ENCODE measurements around the gene TRABD2B. TPM values are rescaled to one million over a fixed set of nuclear protein-coding genes. Genes with fewer than 3 reads are reported as not detected.

Gene TRABD2B
- total RNA-seq, 4 donors from 2014 or later: 0.35 to 2.5 (median 0.88) TPM

DNA sequence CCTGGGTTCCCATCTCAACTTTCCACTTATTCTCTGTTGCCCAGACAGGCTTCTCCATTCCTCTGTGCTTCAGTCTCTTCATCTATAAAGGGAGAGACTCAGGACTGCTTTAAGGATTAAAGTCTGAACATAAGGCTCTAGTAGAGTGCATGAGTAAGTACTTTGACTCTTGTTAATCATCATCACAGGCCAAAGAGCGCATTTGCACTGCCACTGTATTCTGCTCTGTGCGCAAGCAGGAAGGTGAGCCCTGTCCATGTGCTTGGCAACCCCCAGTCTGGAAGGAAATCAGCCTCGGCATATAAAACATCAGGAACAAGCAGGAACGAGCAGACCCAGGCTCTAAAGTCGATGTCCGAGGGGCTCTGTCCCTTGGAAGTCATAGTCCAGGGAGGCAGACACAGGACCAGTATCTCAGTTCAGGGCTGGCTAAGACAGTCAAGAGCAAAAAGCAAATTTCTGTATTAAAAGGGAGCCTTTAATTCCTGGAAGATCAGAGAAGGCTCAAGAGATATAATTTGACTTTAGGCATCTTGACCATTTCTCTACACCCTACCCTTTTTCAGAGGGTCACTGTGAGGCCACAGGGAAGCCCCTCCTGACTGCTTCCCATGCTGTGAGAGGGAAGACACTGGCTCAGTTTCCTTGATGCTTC, 131.2 kb downstream of the TRABD2B start:
- TF ChIP-seq POLR2A (IDR thresholded peaks at IDR 0.05): peak in 1 of 2 donors; percentile 40
- TF ChIP-seq, protein P1, sequence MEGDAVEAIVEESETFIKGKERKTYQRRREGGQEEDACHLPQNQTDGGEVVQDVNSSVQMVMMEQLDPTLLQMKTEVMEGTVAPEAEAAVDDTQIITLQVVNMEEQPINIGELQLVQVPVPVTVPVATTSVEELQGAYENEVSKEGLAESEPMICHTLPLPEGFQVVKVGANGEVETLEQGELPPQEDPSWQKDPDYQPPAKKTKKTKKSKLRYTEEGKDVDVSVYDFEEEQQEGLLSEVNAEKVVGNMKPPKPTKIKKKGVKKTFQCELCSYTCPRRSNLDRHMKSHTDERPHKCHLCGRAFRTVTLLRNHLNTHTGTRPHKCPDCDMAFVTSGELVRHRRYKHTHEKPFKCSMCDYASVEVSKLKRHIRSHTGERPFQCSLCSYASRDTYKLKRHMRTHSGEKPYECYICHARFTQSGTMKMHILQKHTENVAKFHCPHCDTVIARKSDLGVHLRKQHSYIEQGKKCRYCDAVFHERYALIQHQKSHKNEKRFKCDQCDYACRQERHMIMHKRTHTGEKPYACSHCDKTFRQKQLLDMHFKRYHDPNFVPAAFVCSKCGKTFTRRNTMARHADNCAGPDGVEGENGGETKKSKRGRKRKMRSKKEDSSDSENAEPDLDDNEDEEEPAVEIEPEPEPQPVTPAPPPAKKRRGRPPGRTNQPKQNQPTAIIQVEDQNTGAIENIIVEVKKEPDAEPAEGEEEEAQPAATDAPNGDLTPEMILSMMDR (IDR thresholded peaks at IDR 0.05): no peak
- Histone ChIP-seq H3K4me3 (no peak overlapping the region), H3K27ac (peak overlapping the region in 3 of 4 donors; percentile 48 to 70 (median 61))

GRCh38 chr1:47859092-47859743, 138.0 kb downstream of the TRABD2B start:
- no peak for DNase-seq
- no peaks in the 10 kb centered on the region for H3K27me3 ChIP-seq
- no peaks in the 10 kb centered on the region for H3K36me3 ChIP-seq
- no peak for TF ChIP-seq POLR2A (IDR thresholded peaks at IDR 0.05)
- TF ChIP-seq, protein P1 (IDR thresholded peaks at IDR 0.05): no peak
- no peak overlapping the region for H3K27ac ChIP-seq
- no peaks in the 10 kb centered on the region for H3K4me1 ChIP-seq
- H3K9me3 ChIP-seq: no peaks in the 10 kb centered on the region
- no peak overlapping the region for H3K4me3 ChIP-seq

More for the DNA sequence above, 131.2 kb downstream of the TRABD2B start:
- no peaks in the 10 kb centered on the region for H3K9me3 ChIP-seq
- H3K4me1 ChIP-seq: peaks cover 0 to 26% (median 0%) of the 10 kb centered on the region in 4 donors
- DNase-seq: peak in 2 of 3 donors; percentile 76 to 85
- no peaks in the 10 kb centered on the region for H3K36me3 ChIP-seq
- no peaks in the 10 kb centered on the region for H3K27me3 ChIP-seq

DNA sequence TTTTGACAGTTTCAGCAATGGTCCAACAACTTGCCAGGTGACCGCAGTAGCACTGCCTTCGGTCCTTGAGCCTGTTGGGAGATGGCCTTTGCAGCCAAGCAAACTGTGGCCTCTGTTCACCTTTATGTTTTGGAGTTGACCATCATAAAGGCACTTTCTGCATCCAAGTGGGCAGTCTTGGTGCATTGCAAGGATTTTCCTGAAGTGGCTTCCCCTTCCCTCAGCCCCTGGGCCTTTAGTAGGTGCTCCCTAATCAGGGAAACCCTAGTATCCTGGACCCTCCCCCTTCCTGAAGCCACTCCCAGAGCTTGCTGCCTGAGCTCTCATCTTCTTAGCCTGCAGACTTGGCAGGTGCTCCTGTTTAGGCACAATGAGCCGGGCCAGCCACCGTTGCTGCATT, 140.2 kb downstream of the TRABD2B start:
- no peak for TF ChIP-seq POLR2A (IDR thresholded peaks at IDR 0.05)
- TF ChIP-seq, protein P1 (IDR thresholded peaks at IDR 0.05): no peak
- Histone ChIP-seq H3K27me3 (no peaks in the 10 kb centered on the region), H3K4me3 (no peak overlapping the region), H3K9me3 (no peaks in the 10 kb centered on the region), H3K36me3 (no peaks in the 10 kb centered on the region), H3K4me1 (no peaks in the 10 kb centered on the region), H3K27ac (no peak overlapping the region)
- no peak for DNase-seq

GRCh38 chr1:47855230-47855629, 142.0 kb downstream of the TRABD2B start:
- no peak for DNase-seq
- Histone ChIP-seq H3K36me3 (no peaks in the 10 kb centered on the region), H3K4me1 (no peaks in the 10 kb centered on the region), H3K9me3 (no peaks in the 10 kb centered on the region), H3K27ac (no peak overlapping the region), H3K4me3 (no peak overlapping the region), H3K27me3 (no peaks in the 10 kb centered on the region)
- TF ChIP-seq POLR2A (IDR thresholded peaks at IDR 0.05): no peak
- TF ChIP-seq, protein P1 (IDR thresholded peaks at IDR 0.05): no peak

DNA sequence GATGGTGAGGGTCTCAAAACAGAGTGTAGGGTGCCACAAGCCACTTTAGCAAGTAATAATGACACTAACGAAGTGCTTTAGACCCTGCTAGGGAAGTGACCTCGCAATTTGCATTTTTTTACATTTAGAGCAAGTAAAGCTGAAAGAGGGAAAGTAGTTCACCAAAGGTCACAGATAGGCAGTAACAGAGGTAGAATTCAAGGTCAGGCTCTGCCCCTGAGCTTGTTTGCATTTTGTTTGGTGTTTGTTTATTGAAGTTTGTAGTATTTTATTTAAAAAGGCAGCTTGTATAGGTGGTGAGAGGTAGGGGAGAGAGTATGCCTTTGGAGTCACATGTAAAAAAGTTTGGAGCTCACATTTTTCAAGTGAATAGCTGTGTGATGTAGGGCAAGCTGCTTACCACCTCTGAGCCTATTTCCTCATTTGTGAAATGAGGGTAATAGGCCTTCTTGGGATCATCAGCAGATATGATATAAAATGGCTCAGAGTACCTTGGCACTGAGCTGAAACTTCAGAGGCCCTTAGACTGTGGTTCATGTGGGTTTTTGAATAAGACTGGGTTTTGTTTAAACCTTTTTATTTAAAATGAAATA, 142.5 kb downstream of the TRABD2B start:
- no peak for DNase-seq
- Histone ChIP-seq H3K27me3 (no peaks in the 10 kb centered on the region), H3K9me3 (no peaks in the 10 kb centered on the region), H3K36me3 (no peaks in the 10 kb centered on the region), H3K4me3 (no peak overlapping the region), H3K4me1 (peaks cover 0 to under 1% (median 0%) of the 10 kb centered on the region in 4 donors), H3K27ac (no peak overlapping the region)
- TF ChIP-seq, protein P1 (IDR thresholded peaks at IDR 0.05): no peak
- no peak for TF ChIP-seq POLR2A (IDR thresholded peaks at IDR 0.05)
